ENCODE results near the gene C16orf74.

Gene C16orf74

GRCh38 chr16:85663891-85664321 is 87.0 kb downstream of the C16orf74 start:
- H3K27me3 ChIP-seq (ENCODE audit: control insufficient read depth, insufficient read depth, low read length) = no peaks in the 10 kb centered on the region
- no peak overlapping the region for H3K4me3 ChIP-seq (ENCODE audit: low read length)
- no peaks in the 10 kb centered on the region for H3K4me1 ChIP-seq (ENCODE audit: control insufficient read depth, low read depth, low read length)
- no peak overlapping the region for H3K27ac ChIP-seq (ENCODE audit: low read length)
- peaks cover 79% of the 10 kb centered on the region for H3K36me3 ChIP-seq (ENCODE audit: control insufficient read depth, low read depth, low read length)
- H3K9me3 ChIP-seq (ENCODE audit: control insufficient read depth, low read depth, low read length) = no peaks in the 10 kb centered on the region
- no peak overlapping the region for H3K9ac ChIP-seq (ENCODE audit: low read length)

- Histone ChIP-seq H3K4me3 (ENCODE audit: low read length) (no peak overlapping the region), H3K27ac (ENCODE audit: low read length) (no peak overlapping the region), H3K9ac (ENCODE audit: low read length) (no peak overlapping the region), H3K36me3 (ENCODE audit: control insufficient read depth, low read depth, low read length) (peaks cover 78% of the 10 kb centered on the region), H3K4me1 (ENCODE audit: control insufficient read depth, low read depth, low read length) (no peaks in the 10 kb centered on the region), H3K27me3 (ENCODE audit: control insufficient read depth, insufficient read depth, low read length) (no peaks in the 10 kb centered on the region), H3K9me3 (ENCODE audit: control insufficient read depth, low read depth, low read length) (no peaks in the 10 kb centered on the region)
These were observed 87.7 kb downstream of the C16orf74 start for GRCh38 chr16:85662976-85663830.

GRCh38 chr16:85662482-85662812 is 88.4 kb downstream of the C16orf74 start:
- H3K4me3 ChIP-seq (ENCODE audit: low read length) = no peak overlapping the region
- no peak overlapping the region for H3K9ac ChIP-seq (ENCODE audit: low read length)
- H3K36me3 ChIP-seq (ENCODE audit: control insufficient read depth, low read depth, low read length) = peaks cover 78% of the 10 kb centered on the region
- H3K4me1 ChIP-seq (ENCODE audit: control insufficient read depth, low read depth, low read length) = no peaks in the 10 kb centered on the region
- H3K27me3 ChIP-seq (ENCODE audit: control insufficient read depth, insufficient read depth, low read length) = no peaks in the 10 kb centered on the region
- H3K27ac ChIP-seq (ENCODE audit: low read length) = no peak overlapping the region
- H3K9me3 ChIP-seq (ENCODE audit: control insufficient read depth, low read depth, low read length) = no peaks in the 10 kb centered on the region

- no peaks in the 10 kb centered on the region for H3K9me3 ChIP-seq (ENCODE audit: control insufficient read depth, low read depth, low read length)
- no peak overlapping the region for H3K9ac ChIP-seq (ENCODE audit: low read length)
- no peaks in the 10 kb centered on the region for H3K27me3 ChIP-seq (ENCODE audit: control insufficient read depth, insufficient read depth, low read length)
- H3K4me3 ChIP-seq (ENCODE audit: low read length) = no peak overlapping the region
- peaks cover 78% of the 10 kb centered on the region for H3K36me3 ChIP-seq (ENCODE audit: control insufficient read depth, low read depth, low read length)
- no peaks in the 10 kb centered on the region for H3K4me1 ChIP-seq (ENCODE audit: control insufficient read depth, low read depth, low read length)
- H3K27ac ChIP-seq (ENCODE audit: low read length) = no peak overlapping the region
These were observed 89.0 kb downstream of the C16orf74 start for GRCh38 chr16:85661740-85662481.

GRCh38 chr16:85660843-85661739 is 89.8 kb downstream of the C16orf74 start:
- Histone ChIP-seq H3K36me3 (ENCODE audit: control insufficient read depth, low read depth, low read length) (peaks cover 76% of the 10 kb centered on the region), H3K27ac (ENCODE audit: low read length) (no peak overlapping the region), H3K9me3 (ENCODE audit: control insufficient read depth, low read depth, low read length) (no peaks in the 10 kb centered on the region), H3K9ac (ENCODE audit: low read length) (no peak overlapping the region), H3K27me3 (ENCODE audit: control insufficient read depth, insufficient read depth, low read length) (no peaks in the 10 kb centered on the region), H3K4me3 (ENCODE audit: low read length) (no peak overlapping the region), H3K4me1 (ENCODE audit: control insufficient read depth, low read depth, low read length) (no peaks in the 10 kb centered on the region)

- H3K27me3 ChIP-seq (ENCODE audit: control insufficient read depth, insufficient read depth, low read length) = no peaks in the 10 kb centered on the region
- peaks cover 77% of the 10 kb centered on the region for H3K36me3 ChIP-seq (ENCODE audit: control insufficient read depth, low read depth, low read length)
- H3K9me3 ChIP-seq (ENCODE audit: control insufficient read depth, low read depth, low read length) = no peaks in the 10 kb centered on the region
- H3K9ac ChIP-seq (ENCODE audit: low read length) = no peak overlapping the region
- no peaks in the 10 kb centered on the region for H3K4me1 ChIP-seq (ENCODE audit: control insufficient read depth, low read depth, low read length)
- no peak overlapping the region for H3K27ac ChIP-seq (ENCODE audit: low read length)
- H3K4me3 ChIP-seq (ENCODE audit: low read length) = no peak overlapping the region
These were observed 90.9 kb downstream of the C16orf74 start for GRCh38 chr16:85659805-85660511.

- Histone ChIP-seq H3K36me3 (ENCODE audit: control insufficient read depth, low read depth, low read length) (peaks cover 73% of the 10 kb centered on the region), H3K27ac (ENCODE audit: low read length) (no peak overlapping the region), H3K4me1 (ENCODE audit: control insufficient read depth, low read depth, low read length) (no peaks in the 10 kb centered on the region), H3K27me3 (ENCODE audit: control insufficient read depth, insufficient read depth, low read length) (no peaks in the 10 kb centered on the region), H3K4me3 (ENCODE audit: low read length) (no peak overlapping the region), H3K9me3 (ENCODE audit: control insufficient read depth, low read depth, low read length) (no peaks in the 10 kb centered on the region), H3K9ac (ENCODE audit: low read length) (no peak overlapping the region)
These were observed 91.6 kb downstream of the C16orf74 start for GRCh38 chr16:85659336-85659735.

- H3K9me3 ChIP-seq (ENCODE audit: control insufficient read depth, low read depth, low read length) = no peaks in the 10 kb centered on the region
- H3K27ac ChIP-seq (ENCODE audit: low read length) = no peak overlapping the region
- H3K4me3 ChIP-seq (ENCODE audit: low read length) = no peak overlapping the region
- no peaks in the 10 kb centered on the region for H3K27me3 ChIP-seq (ENCODE audit: control insufficient read depth, insufficient read depth, low read length)
- no peaks in the 10 kb centered on the region for H3K4me1 ChIP-seq (ENCODE audit: control insufficient read depth, low read depth, low read length)
- peaks cover 73% of the 10 kb centered on the region for H3K36me3 ChIP-seq (ENCODE audit: control insufficient read depth, low read depth, low read length)
- H3K9ac ChIP-seq (ENCODE audit: low read length) = no peak overlapping the region
These were observed 92.2 kb downstream of the C16orf74 start for GRCh38 chr16:85658504-85659326.

- Histone ChIP-seq H3K9ac (ENCODE audit: low read length) (no peak overlapping the region), H3K27ac (ENCODE audit: low read length) (no peak overlapping the region), H3K4me1 (ENCODE audit: control insufficient read depth, low read depth, low read length) (no peaks in the 10 kb centered on the region), H3K27me3 (ENCODE audit: control insufficient read depth, insufficient read depth, low read length) (no peaks in the 10 kb centered on the region), H3K36me3 (ENCODE audit: control insufficient read depth, low read depth, low read length) (peaks cover 66% of the 10 kb centered on the region), H3K4me3 (ENCODE audit: low read length) (no peak overlapping the region), H3K9me3 (ENCODE audit: control insufficient read depth, low read depth, low read length) (no peaks in the 10 kb centered on the region)
These were observed 92.9 kb downstream of the C16orf74 start for GRCh38 chr16:85657996-85658395.
